ENCODE results near the gene SREK1.
A peak's percentile ranks its signal among the peaks of the same experiment; 100 is the strongest.

DNA sequence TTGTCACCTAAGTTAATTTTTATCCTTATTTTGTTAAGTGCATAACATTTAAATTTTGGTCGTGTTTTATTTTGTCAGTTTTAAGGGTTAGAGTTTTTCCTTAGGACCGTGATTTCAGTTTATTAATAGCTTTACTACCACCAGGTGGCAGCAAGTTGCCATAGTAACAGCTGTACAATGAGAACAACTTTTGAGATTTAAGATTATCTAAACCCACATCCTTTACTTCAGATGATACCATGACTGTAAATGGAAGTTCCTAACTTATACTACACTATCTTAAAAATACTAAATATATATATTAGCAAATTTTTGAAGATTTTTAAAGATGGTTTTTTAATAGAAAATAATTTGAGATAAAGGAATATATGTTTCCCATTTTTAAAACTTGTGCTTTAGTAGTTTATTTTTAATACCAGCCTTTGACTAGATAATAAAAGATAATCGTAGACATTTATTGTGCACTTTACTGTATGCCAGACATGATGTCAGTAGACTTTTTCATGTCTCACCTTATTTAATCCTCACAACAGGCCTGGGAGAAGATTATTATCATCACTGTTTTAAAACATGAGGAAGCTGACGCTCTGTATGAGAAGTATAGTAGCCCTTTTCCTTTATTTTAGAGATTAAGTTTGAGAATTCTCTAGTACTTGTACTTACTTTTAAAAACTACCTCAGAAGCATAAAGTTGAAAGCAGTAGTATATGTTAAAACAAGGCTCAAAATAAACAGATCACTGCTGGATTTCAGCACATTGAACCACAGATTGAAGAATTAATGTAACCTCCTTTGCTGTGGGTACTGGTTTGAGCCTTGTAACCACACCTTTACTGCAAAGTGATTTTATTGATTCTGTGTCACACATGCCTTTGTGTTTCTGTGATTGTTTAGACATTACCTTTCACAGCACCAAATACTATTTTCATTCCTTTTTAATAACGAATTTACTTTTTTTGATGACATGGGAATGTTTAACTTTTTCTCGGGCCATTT, 27.5 kb downstream of the SREK1 start:
- TF ChIP-seq, protein P1, sequence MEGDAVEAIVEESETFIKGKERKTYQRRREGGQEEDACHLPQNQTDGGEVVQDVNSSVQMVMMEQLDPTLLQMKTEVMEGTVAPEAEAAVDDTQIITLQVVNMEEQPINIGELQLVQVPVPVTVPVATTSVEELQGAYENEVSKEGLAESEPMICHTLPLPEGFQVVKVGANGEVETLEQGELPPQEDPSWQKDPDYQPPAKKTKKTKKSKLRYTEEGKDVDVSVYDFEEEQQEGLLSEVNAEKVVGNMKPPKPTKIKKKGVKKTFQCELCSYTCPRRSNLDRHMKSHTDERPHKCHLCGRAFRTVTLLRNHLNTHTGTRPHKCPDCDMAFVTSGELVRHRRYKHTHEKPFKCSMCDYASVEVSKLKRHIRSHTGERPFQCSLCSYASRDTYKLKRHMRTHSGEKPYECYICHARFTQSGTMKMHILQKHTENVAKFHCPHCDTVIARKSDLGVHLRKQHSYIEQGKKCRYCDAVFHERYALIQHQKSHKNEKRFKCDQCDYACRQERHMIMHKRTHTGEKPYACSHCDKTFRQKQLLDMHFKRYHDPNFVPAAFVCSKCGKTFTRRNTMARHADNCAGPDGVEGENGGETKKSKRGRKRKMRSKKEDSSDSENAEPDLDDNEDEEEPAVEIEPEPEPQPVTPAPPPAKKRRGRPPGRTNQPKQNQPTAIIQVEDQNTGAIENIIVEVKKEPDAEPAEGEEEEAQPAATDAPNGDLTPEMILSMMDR (IDR thresholded peaks at IDR 0.05): peak in 5 of 6 experiments; percentile 39 to 66 (median 50)
- no peak for TF ChIP-seq POLR2A (IDR thresholded peaks at IDR 0.05)
